Kidney epithelial cell (primary cell): ENCODE measurements around the gene HAGH. TPM values are rescaled to one million over a fixed set of nuclear protein-coding genes. Genes with fewer than 3 reads are reported as not detected.
"Not testable (repeated sequence)": the region's sequence is repeated elsewhere in the genome, so short reads cannot be mapped to it uniquely, and the experiment has no call there.

Experiments
- DNase-seq: peaks from one replicate; pipeline ENCODE4 v3.0.0-alpha.2; 2010; ENCODE audit warnings: low read depth
- H3K27me3 ChIP-seq: 2 replicates; pipeline ENCODE4 v1.6.0; 2011; ENCODE audit warnings: low read length; ENCODE audit not compliant: control insufficient read depth, insufficient read depth
- H3K36me3 ChIP-seq: 2 replicates; pipeline ENCODE4 v1.5.1; 2011; ENCODE audit warnings: low read length; ENCODE audit not compliant: control insufficient read depth, insufficient read depth
- H3K4me3 ChIP-seq: 2 replicates; pipeline ENCODE4 v1.5.1; 2011; ENCODE audit warnings: low read depth, mild to moderate bottlenecking, control low read depth, low read length
- CTCF ChIP-seq: IDR thresholded peaks from 2 replicates; pipeline ENCODE4 v1.5.1; 2011; ENCODE audit warnings: mild to moderate bottlenecking, moderate library complexity, low read length, control low read depth, inconsistent platforms; ENCODE audit not compliant: insufficient read depth, poor library complexity, severe bottlenecking
- total RNA-seq: library from RNA; depleted of rRNA; stranded (reverse); fragments of >200 nt; gene quantifications from 2 replicates; pipeline ENCODE4 v1.2.3, GENCODE V29; 2015

Gene HAGH
- total RNA-seq, 1 donor from 2014 or later, result 62.8 TPM

- no peak for TF ChIP-seq CTCF
- Histone ChIP-seq H3K4me3 (no peak overlapping the region), H3K36me3 (no peaks in the 10 kb centered on the region), H3K27me3 (no peaks in the 10 kb centered on the region)
- no peak for DNase-seq
Measured at GRCh38 chr16:1810536-1810935, 16.1 kb downstream of the HAGH start.

- Histone ChIP-seq H3K27me3 (no peaks in the 10 kb centered on the region), H3K4me3 (no peak overlapping the region), H3K36me3 (no peaks in the 10 kb centered on the region)
- DNase-seq, result no peak
- no peak for TF ChIP-seq CTCF
Measured at GRCh38 chr16:1810106-1810505, 16.5 kb downstream of the HAGH start.

- DNase-seq, result no peak
- no peak overlapping the region for H3K4me3 ChIP-seq
- no peaks in the 10 kb centered on the region for H3K36me3 ChIP-seq
- no peaks in the 10 kb centered on the region for H3K27me3 ChIP-seq
- no peak for TF ChIP-seq CTCF
Measured at GRCh38 chr16:1809281-1809801, 17.3 kb downstream of the HAGH start.

- H3K4me3 ChIP-seq, result no peak overlapping the region
- TF ChIP-seq CTCF, result no peak
- no peaks in the 10 kb centered on the region for H3K27me3 ChIP-seq
- H3K36me3 ChIP-seq, result no peaks in the 10 kb centered on the region
- DNase-seq, result no peak
Measured at GRCh38 chr16:1808691-1809090, 17.9 kb downstream of the HAGH start.

GRCh38 chr16:1807626-1808025, 19.0 kb downstream of the HAGH start:
- Histone ChIP-seq H3K27me3 (no peaks in the 10 kb centered on the region), H3K36me3 (no peaks in the 10 kb centered on the region), H3K4me3 (no peak overlapping the region)
- DNase-seq, result no peak
- no peak for TF ChIP-seq CTCF

GRCh38 chr16:1800701-1801100, 25.9 kb downstream of the HAGH start:
- DNase-seq, result no peak
- no peaks in the 10 kb centered on the region for H3K36me3 ChIP-seq
- no peak for TF ChIP-seq CTCF
- H3K27me3 ChIP-seq, result no peaks in the 10 kb centered on the region
- no peak overlapping the region for H3K4me3 ChIP-seq

- not testable (repeated sequence) for H3K4me3 ChIP-seq, H3K36me3 ChIP-seq, H3K27me3 ChIP-seq, DNase-seq
Measured at GRCh38 chr16:1799263-1799662, 27.4 kb downstream of the HAGH start.
